T-helper 2 cell (primary cell): ENCODE data around the gene PHACTR1.
A peak's percentile ranks its signal among the peaks of the same experiment; 100 is the strongest.

Source experiments
- DNase-seq, 5 experiments: peaks; one replicate each; pipeline versions ENCODE4 v3.0.0 to v3.0.0-alpha.2; 2012 to 2022

Gene PHACTR1

GRCh38 chr6:12956991-12957320, 240.4 kb downstream of the PHACTR1 start:
- no peak for DNase-seq

GRCh38 chr6:12957321-12958051, 240.9 kb downstream of the PHACTR1 start:
- DNase-seq: peak in 1 of 5 experiments; percentile 19

GRCh38 chr6:12958052-12958706, 241.6 kb downstream of the PHACTR1 start:
- DNase-seq: no peak

- DNase-seq: no peak
Measured at GRCh38 chr6:12961761-12962160, 245.2 kb downstream of the PHACTR1 start.

- DNase-seq: no peak
Measured at GRCh38 chr6:12962529-12962928, 246.0 kb downstream of the PHACTR1 start.

GRCh38 chr6:12962987-12963386, 246.4 kb downstream of the PHACTR1 start:
- no peak for DNase-seq

- no peak for DNase-seq
Measured at GRCh38 chr6:12963567-12963966, 247.0 kb downstream of the PHACTR1 start.

GRCh38 chr6:12967686-12968085, 251.1 kb downstream of the PHACTR1 start:
- no peak for DNase-seq

GRCh38 chr6:12968290-12968689, 251.7 kb downstream of the PHACTR1 start:
- no peak for DNase-seq

- DNase-seq: no peak
Measured at GRCh38 chr6:12968839-12969558, 252.4 kb downstream of the PHACTR1 start.

GRCh38 chr6:12969966-12970365, 253.4 kb downstream of the PHACTR1 start:
- DNase-seq: no peak

GRCh38 chr6:12973386-12973785, 256.8 kb downstream of the PHACTR1 start:
- no peak for DNase-seq

- no peak for DNase-seq
Measured at GRCh38 chr6:12974551-12974950, 258.0 kb downstream of the PHACTR1 start.

GRCh38 chr6:12976366-12976765, 259.8 kb downstream of the PHACTR1 start:
- DNase-seq: no peak

GRCh38 chr6:12977206-12977605, 260.6 kb downstream of the PHACTR1 start:
- DNase-seq: no peak

GRCh38 chr6:12977806-12978205, 261.2 kb downstream of the PHACTR1 start:
- no peak for DNase-seq

- no peak for DNase-seq
Measured at GRCh38 chr6:12980741-12981140, 264.2 kb downstream of the PHACTR1 start.

- no peak for DNase-seq
Measured at GRCh38 chr6:12984776-12985175, 268.2 kb downstream of the PHACTR1 start.

- DNase-seq: no peak
Measured at GRCh38 chr6:12987783-12988182, 271.2 kb downstream of the PHACTR1 start.

GRCh38 chr6:12990162-12990561, 273.6 kb downstream of the PHACTR1 start:
- DNase-seq: no peak

- DNase-seq: no peak
Measured at GRCh38 chr6:12991435-12991834, 274.9 kb downstream of the PHACTR1 start.

GRCh38 chr6:12992770-12993169, 276.2 kb downstream of the PHACTR1 start:
- DNase-seq: no peak

GRCh38 chr6:12993283-12993898, 276.8 kb downstream of the PHACTR1 start:
- DNase-seq: no peak

- DNase-seq: no peak
Measured at GRCh38 chr6:12995419-12995818, 278.9 kb downstream of the PHACTR1 start.
